Fibroblast of lung (primary cell): ENCODE measurements around the gene RCAN3. TPM values are rescaled to one million over a fixed set of nuclear protein-coding genes. Genes with fewer than 3 reads are reported as not detected.
A peak's percentile ranks its signal among the peaks of the same experiment; 100 is the strongest.
"Not testable (repeated sequence)": the region's sequence is repeated elsewhere in the genome, so short reads cannot be mapped to it uniquely, and the experiment has no call there.

Source experiments
- DNase-seq, 2 donors: peaks; one replicate each; pipeline versions ENCODE4 v3.0.0 to v3.0.0-alpha.2; 2010; ENCODE audit warnings: low read depth in 2 of 2
- H2AFZ ChIP-seq: 2 replicates; pipeline ENCODE4 v1.5.1; 2012; ENCODE audit warnings: low read length, control low read depth, inconsistent platforms
- H3K27ac ChIP-seq: 2 replicates; pipeline ENCODE4 v1.5.1; 2011; ENCODE audit warnings: low read length, control low read depth; ENCODE audit not compliant: insufficient read depth
- H3K27me3 ChIP-seq: 2 replicates; pipeline ENCODE4 v1.5.1; 2011; ENCODE audit warnings: mild to moderate bottlenecking, low read length; ENCODE audit not compliant: control insufficient read depth, insufficient read depth
- H3K36me3 ChIP-seq: 2 replicates; pipeline ENCODE4 v1.5.1; 2011; ENCODE audit warnings: low read length; ENCODE audit not compliant: control insufficient read depth, insufficient read depth
- H3K4me1 ChIP-seq: 2 replicates; pipeline ENCODE4 v1.5.1; 2011; ENCODE audit warnings: low read length; ENCODE audit not compliant: control insufficient read depth, insufficient read depth; ENCODE audit errors: extremely low read depth
- H3K4me2 ChIP-seq: 2 replicates; pipeline ENCODE4 v1.5.1; 2011; ENCODE audit warnings: low read length, control low read depth; ENCODE audit not compliant: insufficient read depth; ENCODE audit errors: extremely low read depth
- H3K4me3 ChIP-seq, 4 experiments: fragments of 200-600 bp in 1 of 4; sonication (generic) in 1 of 4; replicated peaks in 1 of 4; 2 replicates each; pipeline ENCODE4 v1.5.1; 2011 to 2016; ENCODE audit warnings: low read length in 4 of 4, low read depth in 3 of 4, mild to moderate bottlenecking in 3 of 4, control low read depth in 2 of 4, inconsistent platforms in 1 of 4, mixed read lengths in 1 of 4; ENCODE audit not compliant: insufficient read depth in 1 of 4; ENCODE audit errors: control extremely low read depth in 1 of 4
- H3K79me2 ChIP-seq: 2 replicates; pipeline ENCODE4 v1.5.1; 2012; ENCODE audit warnings: mild to moderate bottlenecking, low read length, inconsistent platforms; ENCODE audit not compliant: control insufficient read depth, insufficient read depth
- H3K9ac ChIP-seq: 2 replicates; pipeline ENCODE4 v1.5.1; 2011; ENCODE audit warnings: mild to moderate bottlenecking, low read length, control low read depth; ENCODE audit not compliant: insufficient read depth
- H3K9me3 ChIP-seq: 2 replicates; pipeline ENCODE4 v1.5.1; 2012; ENCODE audit warnings: low read depth, low read length; ENCODE audit not compliant: control insufficient read depth, insufficient read depth
- H4K20me1 ChIP-seq: 2 replicates; pipeline ENCODE4 v1.5.1; 2011; ENCODE audit warnings: low read length; ENCODE audit not compliant: control insufficient read depth, insufficient read depth; ENCODE audit errors: extremely low read depth
- EZH2 ChIP-seq: IDR thresholded peaks from 2 replicates; pipeline ENCODE4 v1.5.1; 2012; ENCODE audit warnings: low read length, control low read depth, mild to moderate bottlenecking; ENCODE audit errors: missing control alignments
- polyA plus RNA-seq, 2 donors: library from polyadenylated mRNA; depleted of rRNA in 1 of 2; stranded (reverse) in 1 of 2; unstranded in 1 of 2; fragments of >200 nt; gene quantifications; 2 replicates each; pipeline ENCODE4 v1.2.1, GENCODE V29; 2011 to 2012; ENCODE audit warnings: missing spikeins in 1 of 2
- total RNA-seq: library from RNA; depleted of rRNA; stranded (reverse); fragments of >200 nt; gene quantifications from 2 replicates; pipeline ENCODE4 v1.2.1, GENCODE V29; 2014
- TF ChIP-seq, protein P1 (sequence below), 2 donors: IDR thresholded peaks in 1 of 2; conservative IDR thresholded peaks in 1 of 2; 1 replicate in 1 of 2; 2 replicates in 1 of 2; pipeline ENCODE4 v1.5.1; 2011 to 2012; ENCODE audit warnings: low read length in 2 of 2, control low read depth in 1 of 2, inconsistent platforms in 1 of 2, low read depth in 1 of 2, mild to moderate bottlenecking in 1 of 2

Gene RCAN3
- total and polyA plus RNA-seq, 2 donors (not counting 1 experiment from before 2014, with no cell fraction given) = 5.0 to 17.3 TPM

GRCh38 chr1:24526045-24526444 lies 23.4 kb downstream of the RCAN3 start:
- H3K79me2 ChIP-seq = no peaks in the 10 kb centered on the region
- no peak overlapping the region for H3K27ac ChIP-seq
- no peak overlapping the region for H3K4me3 ChIP-seq
- H3K9me3 ChIP-seq = no peaks in the 10 kb centered on the region
- no peak overlapping the region for H3K9ac ChIP-seq
- DNase-seq = no peak
- H3K4me1 ChIP-seq = no peaks in the 10 kb centered on the region
- H2AFZ ChIP-seq = no peak overlapping the region
- H3K36me3 ChIP-seq = no peaks in the 10 kb centered on the region
- H3K27me3 ChIP-seq = no peaks in the 10 kb centered on the region
- no peak overlapping the region for H3K4me2 ChIP-seq
- H4K20me1 ChIP-seq = no peaks in the 10 kb centered on the region
- TF ChIP-seq EZH2 = no peak

DNA sequence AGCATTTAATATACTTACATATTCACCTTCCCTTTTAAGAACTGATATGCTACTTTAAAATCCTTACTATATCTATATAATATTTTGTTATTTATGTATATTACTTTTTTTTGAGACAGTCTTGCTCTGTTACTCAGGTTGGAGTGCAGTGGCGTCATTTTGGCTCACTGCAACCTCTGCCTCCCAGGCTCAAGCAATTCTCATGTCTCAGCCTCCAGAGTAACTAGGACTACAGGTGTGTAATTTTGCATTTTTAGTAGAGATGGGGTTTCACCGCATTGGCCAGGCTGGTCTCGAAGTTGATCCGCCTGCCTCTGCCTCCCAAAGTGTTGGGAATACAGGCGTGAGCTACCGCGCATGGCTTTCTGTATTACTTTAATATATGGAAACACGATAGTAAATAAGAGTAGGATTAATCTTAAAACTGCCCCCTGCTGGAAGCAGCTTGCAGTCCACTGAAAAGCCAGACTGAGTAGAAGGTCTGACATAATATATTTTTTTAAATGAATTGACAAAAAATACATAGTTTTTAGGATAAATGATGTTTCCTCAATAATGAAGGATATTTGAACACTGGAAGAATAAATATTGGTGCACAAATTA lies 24.4 kb downstream of the RCAN3 start:
- no peak overlapping the region for H3K9ac ChIP-seq
- H3K36me3 ChIP-seq = no peaks in the 10 kb centered on the region
- no peaks in the 10 kb centered on the region for H3K4me1 ChIP-seq
- no peaks in the 10 kb centered on the region for H3K27me3 ChIP-seq
- no peaks in the 10 kb centered on the region for H4K20me1 ChIP-seq
- no peaks in the 10 kb centered on the region for H3K79me2 ChIP-seq
- no peak overlapping the region for H3K4me3 ChIP-seq
- no peak overlapping the region for H3K4me2 ChIP-seq
- peak in 1 of 2 donors; percentile 38 for DNase-seq
- no peak overlapping the region for H2AFZ ChIP-seq
- TF ChIP-seq, protein P1, sequence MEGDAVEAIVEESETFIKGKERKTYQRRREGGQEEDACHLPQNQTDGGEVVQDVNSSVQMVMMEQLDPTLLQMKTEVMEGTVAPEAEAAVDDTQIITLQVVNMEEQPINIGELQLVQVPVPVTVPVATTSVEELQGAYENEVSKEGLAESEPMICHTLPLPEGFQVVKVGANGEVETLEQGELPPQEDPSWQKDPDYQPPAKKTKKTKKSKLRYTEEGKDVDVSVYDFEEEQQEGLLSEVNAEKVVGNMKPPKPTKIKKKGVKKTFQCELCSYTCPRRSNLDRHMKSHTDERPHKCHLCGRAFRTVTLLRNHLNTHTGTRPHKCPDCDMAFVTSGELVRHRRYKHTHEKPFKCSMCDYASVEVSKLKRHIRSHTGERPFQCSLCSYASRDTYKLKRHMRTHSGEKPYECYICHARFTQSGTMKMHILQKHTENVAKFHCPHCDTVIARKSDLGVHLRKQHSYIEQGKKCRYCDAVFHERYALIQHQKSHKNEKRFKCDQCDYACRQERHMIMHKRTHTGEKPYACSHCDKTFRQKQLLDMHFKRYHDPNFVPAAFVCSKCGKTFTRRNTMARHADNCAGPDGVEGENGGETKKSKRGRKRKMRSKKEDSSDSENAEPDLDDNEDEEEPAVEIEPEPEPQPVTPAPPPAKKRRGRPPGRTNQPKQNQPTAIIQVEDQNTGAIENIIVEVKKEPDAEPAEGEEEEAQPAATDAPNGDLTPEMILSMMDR (conservative IDR thresholded peaks at IDR 0.05 in 1 of 2, IDR thresholded peaks at IDR 0.05 in 1 of 2; ENCODE audit: low read depth in 1 of 2, low read length in 2 of 2) = peak; percentile 49 to 62
- no peak for TF ChIP-seq EZH2
- H3K9me3 ChIP-seq = no peaks in the 10 kb centered on the region
- H3K27ac ChIP-seq = no peak overlapping the region

DNA sequence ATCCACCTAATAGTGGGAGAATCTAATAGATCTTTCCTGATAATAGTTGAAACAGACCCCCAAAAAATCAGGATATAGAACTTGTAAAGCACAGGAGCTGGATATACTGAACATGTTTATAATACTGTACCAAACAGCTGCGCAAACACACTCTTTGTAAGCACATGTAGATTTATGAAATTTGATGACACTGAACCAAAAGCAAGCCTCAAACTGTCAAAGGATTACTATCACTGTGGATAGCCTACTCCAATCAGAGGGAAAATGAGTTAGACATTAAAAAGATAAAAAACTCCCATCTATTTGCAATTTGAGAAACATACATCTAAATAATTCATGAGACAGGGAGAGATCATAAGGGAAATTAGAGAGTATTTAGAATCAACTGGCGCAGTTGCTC lies 26.1 kb downstream of the RCAN3 start:
- DNase-seq = no peak
- TF ChIP-seq, protein P1 (conservative IDR thresholded peaks at IDR 0.05 in 1 of 2, IDR thresholded peaks at IDR 0.05 in 1 of 2; ENCODE audit: low read depth in 1 of 2, low read length in 2 of 2) = no peak
- no peak for TF ChIP-seq EZH2
- H4K20me1 ChIP-seq = no peaks in the 10 kb centered on the region
- H3K36me3 ChIP-seq = no peaks in the 10 kb centered on the region
- H3K27ac ChIP-seq = no peak overlapping the region
- no peaks in the 10 kb centered on the region for H3K4me1 ChIP-seq
- no peak overlapping the region for H3K4me3 ChIP-seq
- H3K27me3 ChIP-seq = no peaks in the 10 kb centered on the region
- H3K79me2 ChIP-seq = no peaks in the 10 kb centered on the region
- H3K9me3 ChIP-seq = no peaks in the 10 kb centered on the region
- H2AFZ ChIP-seq = no peak overlapping the region
- H3K9ac ChIP-seq = no peak overlapping the region
- no peak overlapping the region for H3K4me2 ChIP-seq

DNA sequence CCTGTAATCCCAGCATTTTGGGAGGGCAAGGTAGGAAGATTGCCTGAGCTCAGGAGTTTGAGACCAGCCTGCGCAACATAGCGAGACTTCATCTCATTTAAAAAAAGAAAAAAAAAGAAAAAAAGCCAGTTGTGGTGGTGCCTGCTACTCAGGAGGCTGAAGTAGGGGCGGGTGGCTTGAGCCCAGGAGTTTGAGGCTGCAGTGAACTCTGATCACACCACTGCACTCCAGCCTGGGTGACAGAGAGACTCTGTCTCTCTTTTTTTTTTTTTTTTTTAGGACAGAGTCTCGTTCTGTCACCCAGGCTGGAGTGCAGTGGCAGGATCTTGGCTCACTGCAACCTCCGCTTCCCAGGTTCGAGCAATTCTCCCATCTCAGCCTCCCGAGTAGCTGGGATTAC lies 26.7 kb downstream of the RCAN3 start:
- not testable (repeated sequence) for H3K79me2 ChIP-seq, H3K9me3 ChIP-seq, H2AFZ ChIP-seq, DNase-seq, H3K27me3 ChIP-seq, H3K9ac ChIP-seq, H4K20me1 ChIP-seq, H3K4me2 ChIP-seq, H3K4me1 ChIP-seq, H3K36me3 ChIP-seq, H3K27ac ChIP-seq, H3K4me3 ChIP-seq
